ENCODE data around the gene IMPG2.

Gene IMPG2

DNA sequence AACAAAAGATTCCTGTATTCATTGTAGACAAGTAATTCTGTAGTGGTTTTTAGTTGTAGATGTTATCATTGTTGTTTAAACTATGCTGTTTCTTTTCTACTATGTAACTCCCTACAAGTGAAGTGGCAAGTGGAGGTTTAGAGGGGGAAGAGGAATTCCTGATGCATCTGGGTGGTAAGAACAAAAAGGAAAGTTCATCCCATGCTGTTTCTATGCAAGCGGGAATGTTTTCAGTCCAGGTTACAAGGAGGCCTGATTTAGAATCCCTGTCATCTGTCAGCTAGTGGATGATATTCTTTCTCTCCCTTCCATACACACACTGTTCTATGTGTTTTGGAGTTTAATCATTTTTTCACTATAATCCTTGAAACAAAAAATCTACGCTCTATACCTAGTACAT lies 67.4 kb downstream of the IMPG2 start:
- Histone ChIP-seq H3K36me3 (ENCODE audit: control insufficient read depth, insufficient read depth, low read length) (no peaks in the 10 kb centered on the region), H3K4me1 (ENCODE audit: control insufficient read depth, insufficient read depth, low read length) (no peaks in the 10 kb centered on the region), H3K9ac (ENCODE audit: low read length) (no peak overlapping the region), H3K27me3 (ENCODE audit: control insufficient read depth, insufficient read depth, low read length) (no peaks in the 10 kb centered on the region), H3K4me3 (ENCODE audit: low read length) (no peak overlapping the region), H3K9me3 (ENCODE audit: control insufficient read depth, low read length) (no peaks in the 10 kb centered on the region)

DNA sequence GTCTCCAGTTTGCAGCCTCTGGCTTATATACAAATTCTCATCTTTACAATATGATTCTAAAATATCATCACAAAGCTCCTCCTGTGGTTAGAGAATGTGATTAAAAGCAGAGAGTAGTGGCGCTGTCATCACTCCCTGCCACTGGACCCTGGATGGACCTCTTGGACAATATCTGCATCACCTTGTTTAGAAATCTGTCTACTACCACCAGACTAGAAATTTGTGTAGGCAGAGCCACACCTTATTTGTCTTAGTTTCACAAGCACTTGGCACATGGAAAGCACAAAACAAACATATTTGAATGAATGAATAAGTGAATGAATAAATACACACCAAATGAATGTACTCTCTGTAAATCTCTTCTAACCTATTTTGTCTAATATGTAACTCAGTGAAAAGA lies 68.1 kb downstream of the IMPG2 start:
- no peaks in the 10 kb centered on the region for H3K36me3 ChIP-seq (ENCODE audit: control insufficient read depth, insufficient read depth, low read length)
- H3K9ac ChIP-seq (ENCODE audit: low read length) = no peak overlapping the region
- H3K27me3 ChIP-seq (ENCODE audit: control insufficient read depth, insufficient read depth, low read length) = no peaks in the 10 kb centered on the region
- H3K9me3 ChIP-seq (ENCODE audit: control insufficient read depth, low read length) = no peaks in the 10 kb centered on the region
- H3K4me3 ChIP-seq (ENCODE audit: low read length) = no peak overlapping the region
- H3K4me1 ChIP-seq (ENCODE audit: control insufficient read depth, insufficient read depth, low read length) = no peaks in the 10 kb centered on the region

DNA sequence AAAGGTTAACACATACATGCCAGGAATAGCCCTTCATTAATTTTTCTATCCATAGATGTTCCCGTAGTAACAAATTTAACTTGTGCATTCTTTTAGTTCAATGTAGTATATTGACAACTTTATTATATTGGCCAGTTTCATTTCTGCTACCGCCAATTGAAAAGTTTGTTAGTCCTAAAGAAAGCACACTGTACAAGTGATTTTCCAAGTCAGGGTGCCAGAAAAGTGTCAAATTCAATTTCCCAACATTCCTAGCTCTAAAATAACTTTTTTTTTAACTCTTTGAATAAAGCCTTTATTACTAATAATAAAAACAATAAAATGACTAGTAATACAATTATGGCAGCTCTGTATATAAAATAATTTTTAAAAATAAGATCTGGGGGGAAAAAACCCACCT lies 68.9 kb downstream of the IMPG2 start:
- Histone ChIP-seq H3K36me3 (ENCODE audit: control insufficient read depth, insufficient read depth, low read length) (no peaks in the 10 kb centered on the region), H3K27me3 (ENCODE audit: control insufficient read depth, insufficient read depth, low read length) (no peaks in the 10 kb centered on the region), H3K4me3 (ENCODE audit: low read length) (no peak overlapping the region), H3K9ac (ENCODE audit: low read length) (no peak overlapping the region), H3K9me3 (ENCODE audit: control insufficient read depth, low read length) (no peaks in the 10 kb centered on the region), H3K4me1 (ENCODE audit: control insufficient read depth, insufficient read depth, low read length) (no peaks in the 10 kb centered on the region)

DNA sequence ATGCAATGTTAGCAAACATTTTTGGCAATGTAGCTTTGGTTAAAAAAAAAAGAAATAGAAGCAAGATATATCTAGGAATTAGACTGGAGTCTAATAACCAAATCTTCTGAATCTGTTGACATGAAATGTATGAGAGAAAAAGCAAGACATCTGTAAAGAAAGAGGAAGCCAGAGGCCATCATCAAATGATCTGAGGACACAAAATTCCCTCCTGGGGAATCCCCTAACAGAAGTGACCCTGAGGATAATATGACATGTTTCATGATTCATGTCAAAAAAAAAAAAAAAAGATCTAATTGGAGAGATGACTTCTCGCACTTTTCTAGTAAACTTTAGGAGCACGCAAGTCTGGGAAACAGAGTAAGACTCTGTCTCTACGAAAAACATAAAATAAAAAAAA lies 70.9 kb downstream of the IMPG2 start:
- Histone ChIP-seq H3K9ac (ENCODE audit: low read length) (no peak overlapping the region), H3K4me3 (ENCODE audit: low read length) (no peak overlapping the region), H3K4me1 (ENCODE audit: control insufficient read depth, insufficient read depth, low read length) (no peaks in the 10 kb centered on the region), H3K27me3 (ENCODE audit: control insufficient read depth, insufficient read depth, low read length) (no peaks in the 10 kb centered on the region), H3K36me3 (ENCODE audit: control insufficient read depth, insufficient read depth, low read length) (no peaks in the 10 kb centered on the region), H3K9me3 (ENCODE audit: control insufficient read depth, low read length) (no peaks in the 10 kb centered on the region)

DNA sequence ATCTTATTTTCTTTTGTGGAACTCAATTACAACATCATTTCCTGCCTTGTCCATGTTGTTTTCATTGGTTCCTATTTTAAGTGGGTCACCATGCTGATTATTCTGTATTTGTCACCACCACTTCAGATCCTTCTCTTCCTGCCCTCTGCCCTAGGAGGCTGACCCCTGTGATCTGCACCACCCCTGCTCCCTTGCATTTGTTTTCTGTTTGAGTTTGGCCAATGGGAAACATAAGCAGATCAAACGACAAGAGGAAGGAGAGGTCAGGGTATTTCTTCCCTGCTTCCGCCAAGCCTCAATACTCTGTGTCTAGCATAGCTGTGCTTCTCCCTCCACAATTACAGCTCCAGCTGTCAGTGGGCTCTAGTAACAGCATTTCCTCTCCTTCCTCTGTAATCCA lies 71.6 kb downstream of the IMPG2 start:
- H3K9me3 ChIP-seq (ENCODE audit: control insufficient read depth, low read length) = no peaks in the 10 kb centered on the region
- H3K4me3 ChIP-seq (ENCODE audit: low read length) = no peak overlapping the region
- no peaks in the 10 kb centered on the region for H3K4me1 ChIP-seq (ENCODE audit: control insufficient read depth, insufficient read depth, low read length)
- H3K9ac ChIP-seq (ENCODE audit: low read length) = no peak overlapping the region
- H3K27me3 ChIP-seq (ENCODE audit: control insufficient read depth, insufficient read depth, low read length) = no peaks in the 10 kb centered on the region
- H3K36me3 ChIP-seq (ENCODE audit: control insufficient read depth, insufficient read depth, low read length) = no peaks in the 10 kb centered on the region

DNA sequence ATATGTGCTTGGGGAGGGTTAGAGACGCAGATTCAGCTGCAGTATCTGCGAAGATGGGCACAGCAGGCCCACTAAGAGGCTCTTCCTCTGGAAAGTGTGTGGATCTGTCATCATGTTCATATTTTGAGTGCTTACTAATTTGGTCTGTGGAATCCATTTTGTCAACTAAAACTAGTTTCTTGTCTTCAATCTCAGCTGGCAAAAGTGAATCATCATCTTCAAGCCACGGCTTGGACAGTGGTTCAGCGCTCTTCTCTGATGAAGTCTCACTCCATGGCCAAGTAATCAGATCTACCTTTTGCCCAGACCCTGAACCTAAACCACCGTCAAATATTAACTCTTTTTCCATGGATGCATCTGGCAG lies 76.2 kb downstream of the IMPG2 start:
- no peaks in the 10 kb centered on the region for H3K4me1 ChIP-seq (ENCODE audit: control insufficient read depth, insufficient read depth, low read length)
- no peak overlapping the region for H3K9ac ChIP-seq (ENCODE audit: low read length)
- no peaks in the 10 kb centered on the region for H3K36me3 ChIP-seq (ENCODE audit: control insufficient read depth, insufficient read depth, low read length)
- H3K4me3 ChIP-seq (ENCODE audit: low read length) = no peak overlapping the region
- no peaks in the 10 kb centered on the region for H3K27me3 ChIP-seq (ENCODE audit: control insufficient read depth, insufficient read depth, low read length)
- H3K9me3 ChIP-seq (ENCODE audit: control insufficient read depth, low read length) = no peaks in the 10 kb centered on the region

DNA sequence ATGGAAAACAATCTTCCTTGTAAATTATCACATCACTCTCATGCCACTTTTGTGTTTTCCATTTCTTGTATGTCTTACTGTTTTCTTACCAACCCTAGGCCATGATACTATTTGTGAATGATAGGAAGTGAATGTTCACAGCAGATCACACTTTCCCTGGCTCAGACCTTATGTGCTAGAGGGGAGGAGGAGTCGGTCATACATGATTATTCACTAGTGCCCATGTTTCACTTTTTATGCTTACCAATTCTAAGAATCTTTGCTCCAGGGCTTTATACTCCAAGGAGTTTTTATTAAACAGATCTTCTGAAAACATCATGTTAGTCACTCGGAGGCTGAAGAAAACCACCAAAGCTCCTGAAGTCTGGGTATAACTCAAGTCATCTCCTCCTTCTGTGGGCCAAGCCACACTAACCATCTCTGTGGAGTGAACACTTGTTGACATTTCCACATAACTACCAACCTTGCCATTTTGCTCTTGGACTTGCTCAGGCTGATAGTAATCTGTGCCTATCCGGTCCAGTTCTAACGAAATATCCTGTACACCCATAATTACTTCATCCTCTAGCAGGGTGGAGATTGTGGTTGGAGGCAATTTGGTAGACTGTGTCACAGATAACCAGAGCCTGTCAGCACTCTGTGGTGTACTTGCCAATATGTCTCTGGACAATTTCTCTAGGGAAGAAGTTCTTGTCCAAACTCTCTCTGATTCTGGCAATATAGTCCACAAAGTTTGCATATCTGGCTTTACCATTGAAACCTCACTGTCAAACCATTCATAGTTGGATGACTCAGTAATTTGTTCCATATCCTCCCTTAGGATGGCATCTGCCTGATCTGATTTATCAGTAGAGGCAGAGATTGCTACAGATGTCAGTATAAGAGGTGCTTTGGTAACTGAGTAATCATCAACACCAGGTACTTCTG lies 76.8 kb downstream of the IMPG2 start:
- H3K36me3 ChIP-seq (ENCODE audit: control insufficient read depth, insufficient read depth, low read length) = no peaks in the 10 kb centered on the region

DNA sequence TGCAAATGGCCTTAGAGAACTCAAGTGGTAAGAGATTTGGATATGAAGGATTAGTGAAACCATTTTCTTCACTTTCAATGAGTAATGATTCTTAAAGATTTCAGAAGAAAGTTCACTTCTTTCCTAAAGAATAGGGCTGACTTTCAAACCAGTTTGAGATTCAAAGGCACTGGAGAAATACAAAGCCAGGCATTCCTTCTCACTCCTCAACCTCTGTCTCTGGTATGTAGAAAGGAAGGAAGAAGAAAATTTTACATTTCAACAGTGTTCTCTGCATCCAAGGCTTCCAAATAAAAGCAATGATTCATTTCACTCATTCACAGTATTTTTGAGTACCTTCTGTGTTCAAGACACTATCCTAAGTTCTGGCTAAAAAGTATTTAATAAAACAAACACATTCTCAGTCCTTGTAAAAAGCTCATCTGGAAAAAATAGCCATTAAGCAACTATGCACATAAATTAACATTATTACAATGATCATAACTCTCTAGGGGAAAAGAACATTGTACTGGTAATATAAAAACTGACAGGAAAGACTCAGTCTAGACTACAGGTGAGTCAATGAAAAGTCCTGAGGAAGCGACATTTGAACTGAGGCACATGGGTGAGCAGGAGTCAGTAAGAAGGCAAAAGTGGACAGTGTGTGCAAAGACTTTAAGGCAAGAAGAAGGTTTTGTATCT lies 79.5 kb downstream of the IMPG2 start:
- no peaks in the 10 kb centered on the region for H3K36me3 ChIP-seq (ENCODE audit: control insufficient read depth, insufficient read depth, low read length)
- no peak overlapping the region for H3K9ac ChIP-seq (ENCODE audit: low read length)
- H3K4me3 ChIP-seq (ENCODE audit: low read length) = no peak overlapping the region
- no peaks in the 10 kb centered on the region for H3K4me1 ChIP-seq (ENCODE audit: control insufficient read depth, insufficient read depth, low read length)
- H3K27me3 ChIP-seq (ENCODE audit: control insufficient read depth, insufficient read depth, low read length) = no peaks in the 10 kb centered on the region
- no peaks in the 10 kb centered on the region for H3K9me3 ChIP-seq (ENCODE audit: control insufficient read depth, low read length)

More for the DNA sequence above, 76.8 kb downstream of the IMPG2 start:
- H3K4me3 ChIP-seq (ENCODE audit: low read length) = no peak overlapping the region
- H3K9me3 ChIP-seq (ENCODE audit: control insufficient read depth, low read length) = no peaks in the 10 kb centered on the region
- H3K27me3 ChIP-seq (ENCODE audit: control insufficient read depth, insufficient read depth, low read length) = no peaks in the 10 kb centered on the region
- H3K4me1 ChIP-seq (ENCODE audit: control insufficient read depth, insufficient read depth, low read length) = no peaks in the 10 kb centered on the region
- H3K9ac ChIP-seq (ENCODE audit: low read length) = no peak overlapping the region

DNA sequence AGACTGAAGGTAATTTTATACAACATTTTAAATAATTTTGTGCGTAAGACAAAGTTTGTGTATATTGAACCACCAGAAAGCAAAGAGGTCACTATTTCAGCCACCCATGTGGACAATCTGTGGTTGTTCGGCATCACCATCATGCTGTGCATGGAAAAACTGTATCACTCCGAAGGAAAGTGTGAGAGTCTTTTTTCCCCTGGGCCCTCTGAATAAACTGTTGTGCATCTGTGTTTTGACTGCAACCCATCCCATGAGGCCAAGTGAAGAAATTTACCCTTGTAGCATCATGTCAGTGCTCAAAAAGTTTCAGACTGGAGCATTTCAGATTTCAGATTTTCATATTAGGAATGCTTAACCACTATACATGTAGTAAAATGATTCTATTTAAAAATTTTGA lies 85.3 kb downstream of the IMPG2 start:
- Histone ChIP-seq H3K9ac (ENCODE audit: low read length) (no peak overlapping the region), H3K4me3 (ENCODE audit: low read length) (no peak overlapping the region), H3K4me1 (ENCODE audit: control insufficient read depth, insufficient read depth, low read length) (no peaks in the 10 kb centered on the region), H3K36me3 (ENCODE audit: control insufficient read depth, insufficient read depth, low read length) (no peaks in the 10 kb centered on the region), H3K27me3 (ENCODE audit: control insufficient read depth, insufficient read depth, low read length) (no peaks in the 10 kb centered on the region), H3K9me3 (ENCODE audit: control insufficient read depth, low read length) (no peaks in the 10 kb centered on the region)

DNA sequence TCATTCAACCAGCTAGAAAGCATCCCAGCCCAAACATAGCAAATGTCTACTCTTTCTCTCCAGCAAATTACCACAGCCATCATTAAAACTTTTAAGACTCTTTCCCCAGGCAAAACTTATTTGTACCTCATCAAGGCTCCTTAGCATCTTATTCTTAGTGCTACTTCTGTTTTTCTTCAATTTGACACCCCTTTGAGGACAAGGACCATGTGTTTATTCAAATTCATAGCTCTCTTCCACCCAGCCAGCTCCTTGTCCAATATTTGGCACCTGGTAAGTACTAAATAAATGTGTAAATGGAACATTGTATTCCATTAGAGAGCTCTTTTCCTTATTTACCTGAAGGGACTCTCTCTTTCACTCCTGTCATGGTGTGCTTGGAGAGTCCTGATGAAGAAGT lies 89.8 kb downstream of the IMPG2 start:
- H3K9me3 ChIP-seq (ENCODE audit: control insufficient read depth, low read length) = no peaks in the 10 kb centered on the region
- no peak overlapping the region for H3K9ac ChIP-seq (ENCODE audit: low read length)
- H3K36me3 ChIP-seq (ENCODE audit: control insufficient read depth, insufficient read depth, low read length) = no peaks in the 10 kb centered on the region
- H3K4me3 ChIP-seq (ENCODE audit: low read length) = no peak overlapping the region
- no peaks in the 10 kb centered on the region for H3K4me1 ChIP-seq (ENCODE audit: control insufficient read depth, insufficient read depth, low read length)
- H3K27me3 ChIP-seq (ENCODE audit: control insufficient read depth, insufficient read depth, low read length) = no peaks in the 10 kb centered on the region

DNA sequence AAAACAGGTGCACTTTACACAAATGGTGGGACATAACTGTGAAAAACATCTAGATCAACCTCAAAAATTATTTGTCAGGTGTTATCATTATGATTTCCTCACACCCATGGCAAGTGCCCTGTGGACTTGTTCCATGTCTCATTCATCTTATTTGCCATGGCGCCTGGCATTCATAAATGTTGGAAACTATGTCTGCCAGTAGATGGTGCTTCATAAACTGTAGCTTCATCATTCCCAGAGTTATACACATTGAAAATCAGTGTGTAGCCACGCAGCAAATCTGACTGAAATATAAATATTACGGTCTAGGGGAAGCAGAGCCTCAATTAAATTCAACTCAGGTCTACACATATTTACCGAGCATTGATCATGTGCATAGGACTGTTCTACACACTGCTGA lies 90.7 kb downstream of the IMPG2 start:
- no peaks in the 10 kb centered on the region for H3K4me1 ChIP-seq (ENCODE audit: control insufficient read depth, insufficient read depth, low read length)
- no peak overlapping the region for H3K9ac ChIP-seq (ENCODE audit: low read length)
- H3K9me3 ChIP-seq (ENCODE audit: control insufficient read depth, low read length) = no peaks in the 10 kb centered on the region
- no peak overlapping the region for H3K4me3 ChIP-seq (ENCODE audit: low read length)
- no peaks in the 10 kb centered on the region for H3K36me3 ChIP-seq (ENCODE audit: control insufficient read depth, insufficient read depth, low read length)
- H3K27me3 ChIP-seq (ENCODE audit: control insufficient read depth, insufficient read depth, low read length) = no peaks in the 10 kb centered on the region

DNA sequence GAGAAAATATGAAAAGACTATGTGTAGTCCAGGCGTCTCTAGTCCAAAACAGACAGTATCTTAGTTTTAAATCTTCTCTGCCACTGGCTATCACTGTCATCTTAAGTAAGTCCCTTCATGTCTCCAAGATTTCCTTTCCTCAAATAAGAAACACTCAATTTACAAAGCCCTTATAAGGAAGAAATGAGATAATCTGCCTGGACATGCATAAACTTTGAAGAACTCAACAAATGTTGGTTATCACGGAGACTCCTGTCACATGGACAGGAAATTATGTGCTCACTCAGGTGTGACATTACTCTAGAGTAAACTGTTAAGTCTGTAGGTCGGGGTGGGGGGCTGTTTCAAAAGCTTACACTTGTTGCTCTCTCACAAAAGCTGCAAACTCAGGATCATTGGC lies 91.9 kb downstream of the IMPG2 start:
- no peak overlapping the region for H3K4me3 ChIP-seq (ENCODE audit: low read length)
- H3K9me3 ChIP-seq (ENCODE audit: control insufficient read depth, low read length) = no peaks in the 10 kb centered on the region
- no peak overlapping the region for H3K9ac ChIP-seq (ENCODE audit: low read length)
- H3K36me3 ChIP-seq (ENCODE audit: control insufficient read depth, insufficient read depth, low read length) = no peaks in the 10 kb centered on the region
- H3K27me3 ChIP-seq (ENCODE audit: control insufficient read depth, insufficient read depth, low read length) = no peaks in the 10 kb centered on the region
- no peaks in the 10 kb centered on the region for H3K4me1 ChIP-seq (ENCODE audit: control insufficient read depth, insufficient read depth, low read length)

Measured in mucosa of stomach (tissue), 1 donor.